SH-SY5Y (cell line): ENCODE measurements around the gene GAS5.

Experiments used
- GATA2 ChIP-seq: IDR thresholded peaks from 2 replicates; pipeline ENCODE4 v1.6.1; 2011; ENCODE audit warnings: mild to moderate bottlenecking, low read depth, low read length
- GATA3 ChIP-seq: IDR thresholded peaks from 2 replicates; pipeline ENCODE4 v1.6.1; 2011; ENCODE audit warnings: low read depth, mild to moderate bottlenecking, low read length, moderate library complexity

DNA sequence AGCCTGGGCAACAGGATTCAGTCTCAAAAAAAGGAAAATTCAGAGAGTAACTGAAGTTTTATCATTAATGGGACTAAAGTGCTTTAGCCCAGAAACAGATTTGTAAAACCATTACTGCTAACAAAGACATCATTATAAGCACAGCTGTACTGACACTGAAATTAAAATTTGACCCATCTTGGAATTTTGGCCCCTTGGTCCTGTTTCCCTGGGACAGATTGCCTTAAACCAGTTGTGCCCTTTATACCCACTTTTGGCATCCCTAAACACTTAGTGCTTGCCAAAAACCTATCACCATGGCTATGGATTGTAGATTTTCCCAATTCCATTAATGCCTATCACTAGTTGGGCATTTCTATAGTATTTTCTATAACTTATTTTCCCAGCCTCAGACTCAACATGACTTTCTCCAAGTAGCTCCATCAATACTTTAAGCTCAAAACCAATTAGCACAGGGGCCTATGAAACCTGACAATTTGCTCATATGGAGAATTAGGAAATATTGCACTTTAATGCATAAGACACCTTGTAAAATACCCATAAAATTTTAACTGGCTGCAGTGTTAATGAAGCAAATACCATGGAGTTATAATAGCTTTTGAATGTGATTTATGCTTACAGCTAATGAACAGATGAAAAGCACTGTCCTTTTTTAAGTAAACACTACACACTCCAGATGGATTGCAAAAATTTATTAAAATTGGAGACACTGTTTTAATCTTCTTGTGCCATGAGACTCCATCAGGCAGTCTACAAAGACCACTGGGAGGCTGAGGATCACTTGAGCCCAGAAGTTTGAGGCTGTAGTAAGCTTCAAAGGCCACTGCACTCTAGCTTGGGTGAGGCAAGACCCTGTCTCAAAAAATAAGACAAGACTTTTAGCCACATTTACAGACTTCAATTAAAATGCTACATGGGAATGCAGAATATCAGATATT lies 4.3 kb downstream of the GAS5 start:
- no peak for TF ChIP-seq GATA2
- TF ChIP-seq GATA3 = no peak
